ENCODE data around the gene LHX2. TPM values are rescaled to one million over a fixed set of nuclear protein-coding genes. Genes with fewer than 3 reads are reported as not detected.
A peak's percentile ranks its signal among the peaks of the same experiment; 100 is the strongest.

LHX2 gene
- total and polyA plus RNA-seq, 2 of the 4 experiments (the other 2 are of a cell fraction) = not detected

GRCh38 chr9:124016175-124017050 is 4.8 kb downstream of the LHX2 start:
- no peak overlapping the region for H2BK120ac ChIP-seq (ENCODE audit: low read depth, low read length)
- no peak overlapping the region for H3K18ac ChIP-seq (ENCODE audit: low read depth, low read length)
- POLR2A ChIA-PET (ENCODE audit: unreplicated experiment) = no interaction called here
- H3K9me3 ChIP-seq (ENCODE audit: control insufficient read depth, insufficient read depth, low read length) = peaks cover 14% of the 10 kb centered on the region
- no peak overlapping the region for H2BK20ac ChIP-seq (ENCODE audit: low read depth, low read length)
- H2BK5ac ChIP-seq (ENCODE audit: low read depth, low read length, poor library complexity, severe bottlenecking) = no peak overlapping the region
- BruUV-seq (replicated peaks) = no TSS peak
- no peak overlapping the region for H3K27ac ChIP-seq (ENCODE audit: insufficient read depth, low read length)
- 17% methylated on average over 7 of the region's 45 CpGs; no CpG with 5 or more reads in 1 of the 2 experiments for WGBS, 2 experiments (ENCODE audit: extremely low coverage in 2 of 2, insufficient read length in 1 of 2)
- CTCF ChIA-PET = no interaction called here
- H2AK5ac ChIP-seq (ENCODE audit: low read depth, low read length) = no peak overlapping the region
- H3K4me3 ChIP-seq (ENCODE audit: insufficient read depth, low read depth, low read length) = no peak overlapping the region
- no peak overlapping the region for H3K14ac ChIP-seq (replicated peaks; ENCODE audit: low read depth, low read length)
- H3K56ac ChIP-seq (ENCODE audit: extremely low read depth, insufficient read depth, low read length) = no peak overlapping the region
- no peak overlapping the region for H3K4ac ChIP-seq (ENCODE audit: low read depth, low read length)
- dilution Hi-C loops (cut with HindIII; ENCODE audit: low sequenced_read_pairs, unreplicated experiment) = no loop called here
- no peaks in the 10 kb centered on the region for H3K9me1 ChIP-seq (ENCODE audit: insufficient read depth, low read length)
- H3K23ac ChIP-seq (ENCODE audit: low read depth, low read length) = peak overlapping the region; percentile 24; the same call in 1 of the 2 replicates
- H4K8ac ChIP-seq (ENCODE audit: low read depth in 2 of 2, low read length in 2 of 2) = no peak overlapping the region
- no peak overlapping the region for H3K4me2 ChIP-seq (ENCODE audit: low read depth, low read length)
- no peak for TF ChIP-seq POLR2A (IDR thresholded peaks at IDR 0.05; ENCODE audit: low read depth, low read length)
- TF ChIP-seq BHLHE40 (IDR thresholded peaks at IDR 0.05; ENCODE audit: low read depth, low read length) = no peak
- no peak for TF ChIP-seq NFE2L2 (IDR thresholded peaks at IDR 0.05; ENCODE audit: low read depth, low read length)
- TF ChIP-seq CHD1 (IDR thresholded peaks at IDR 0.05; ENCODE audit: low read depth, low read length) = no peak
- H2BK15ac ChIP-seq (ENCODE audit: low read depth, low read length) = no peak overlapping the region
- DNase-seq (no peak), ATAC-seq (ENCODE audit: low read depth) (no peak)
- H3K27me3 ChIP-seq (ENCODE audit: control insufficient read depth, insufficient read depth, low read length) = peaks cover 98% of the 10 kb centered on the region
- H3K36me3 ChIP-seq (ENCODE audit: control insufficient read depth, insufficient read depth, low read length) = no peaks in the 10 kb centered on the region
- H3K79me1 ChIP-seq (ENCODE audit: low read depth in 1 of 2, low read length in 2 of 2) = no peaks in the 10 kb centered on the region
- H4K91ac ChIP-seq (ENCODE audit: insufficient read depth, low read depth, low read length) = no peak overlapping the region
- H3K9ac ChIP-seq (ENCODE audit: low read depth, low read length) = no peak overlapping the region
- no peak overlapping the region for H2AFZ ChIP-seq (replicated peaks; ENCODE audit: low read length, poor library complexity)
- H4K5ac ChIP-seq (ENCODE audit: low read depth, low read length) = no peak overlapping the region
- in situ Hi-C loops (cut with MboI; ENCODE audit: low sequenced_read_pairs) = no loop called here
- no peak overlapping the region for H2AK9ac ChIP-seq (replicated peaks; ENCODE audit: low read depth, low read length, poor library complexity)
- intact Hi-C loops (cut with micrococcal nuclease) = no loop called here
- no peaks in the 10 kb centered on the region; the same call in 1 of the 2 replicates for H3K4me1 ChIP-seq (ENCODE audit: control insufficient read depth, insufficient read depth, low read length)
- peaks cover 11% of the 10 kb centered on the region; the same call in 1 of the 2 replicates for H4K20me1 ChIP-seq (ENCODE audit: insufficient read depth, low read length)
